IMR-90 (cell line): ENCODE data around the gene FLII. TPM values are rescaled to one million over a fixed set of nuclear protein-coding genes. Genes with fewer than 3 reads are reported as not detected.

Source experiments
- ATAC-seq: fragments of 200-7000 bp; cut with Tn5 transposase; 2 replicates; pipeline ENCODE4 v1.9.1; 2020; ENCODE audit warnings: low read depth, mild to moderate bottlenecking, moderate library complexity
- BruUV-seq: library from RNA; stranded (reverse); fragments of 400-500 nt; replicated peaks from 2 replicates; lab custom pipeline; 2021; lab: Mats Ljungman, UMichigan
- CTCF ChIA-PET: fragments of 300-600 bp; formaldehyde crosslinking; extraction: SDS; loops from one replicate; lab custom pipeline; 2021; ENCODE audit warnings: antibody characterized with exemption; lab: Yijun Ruan, JAX
- POLR2A ChIA-PET: fragments of 300-600 bp; sonication (Branson Sonifier 250); formaldehyde crosslinking; loops from one replicate; lab custom pipeline; 2022; ENCODE audit warnings: antibody characterized with exemption; ENCODE audit not compliant: unreplicated experiment; lab: Charles Lee
- DNase-seq: peaks from one replicate; pipeline ENCODE4 v3.0.0; 2013
- H2AFZ ChIP-seq: replicated peaks from 2 replicates; pipeline ENCODE3; 2013; ENCODE audit warnings: low read length, mild to moderate bottlenecking; ENCODE audit not compliant: poor library complexity
- H2AK5ac ChIP-seq: 2 replicates; pipeline ENCODE4 v1.6.1; 2013; ENCODE audit warnings: low read depth, low read length, inconsistent platforms
- H2AK9ac ChIP-seq: replicated peaks from 2 replicates; pipeline ENCODE3; 2013; ENCODE audit warnings: mild to moderate bottlenecking, low read depth, low read length, moderate library complexity; ENCODE audit not compliant: poor library complexity
- H2BK120ac ChIP-seq: 2 replicates; pipeline ENCODE4 v1.6.1; 2013; ENCODE audit warnings: low read depth, low read length, inconsistent platforms
- H2BK15ac ChIP-seq: 3 replicates; pipeline ENCODE4 v1.6.1; 2013; ENCODE audit warnings: low read depth, low read length, inconsistent platforms
- H2BK20ac ChIP-seq: 2 replicates; pipeline ENCODE4 v1.6.1; 2013; ENCODE audit warnings: low read depth, mild to moderate bottlenecking, inconsistent platforms, low read length, moderate library complexity
- H2BK5ac ChIP-seq: 2 replicates; pipeline ENCODE4 v1.6.1; 2013; ENCODE audit warnings: mild to moderate bottlenecking, low read depth, low read length, inconsistent platforms; ENCODE audit not compliant: poor library complexity, severe bottlenecking
- H3K14ac ChIP-seq: replicated peaks from 2 replicates; pipeline ENCODE4 v1.6.1; 2013; ENCODE audit warnings: low read depth, low read length, inconsistent platforms
- H3K18ac ChIP-seq: 2 replicates; pipeline ENCODE4 v1.6.1; 2013; ENCODE audit warnings: low read depth, low read length, control low read depth
- H3K23ac ChIP-seq: 2 replicates; pipeline ENCODE4 v1.6.1; 2013; ENCODE audit warnings: low read depth, low read length, inconsistent platforms
- H3K27ac ChIP-seq: 2 replicates; pipeline ENCODE4 v1.5.1; 2013; ENCODE audit warnings: mild to moderate bottlenecking, control low read depth, low read length; ENCODE audit not compliant: insufficient read depth
- H3K27me3 ChIP-seq: 2 replicates; pipeline ENCODE4 v1.6.1; 2013; ENCODE audit warnings: low read length; ENCODE audit not compliant: control insufficient read depth, insufficient read depth
- H3K36me3 ChIP-seq: 2 replicates; pipeline ENCODE4 v1.6.1; 2013; ENCODE audit warnings: low read length, mixed read lengths; ENCODE audit not compliant: control insufficient read depth, insufficient read depth
- H3K4ac ChIP-seq: 2 replicates; pipeline ENCODE4 v1.6.1; 2013; ENCODE audit warnings: low read depth, low read length, inconsistent platforms
- H3K4me1 ChIP-seq: 2 replicates; pipeline ENCODE4 v1.6.1; 2013; ENCODE audit warnings: low read length, mixed read lengths; ENCODE audit not compliant: control insufficient read depth, insufficient read depth
- H3K4me2 ChIP-seq: 2 replicates; pipeline ENCODE4 v1.6.1; 2013; ENCODE audit warnings: low read depth, mild to moderate bottlenecking, control low read depth, low read length, moderate library complexity
- H3K4me3 ChIP-seq: 2 replicates; pipeline ENCODE4 v1.5.1; 2013; ENCODE audit warnings: low read depth, mild to moderate bottlenecking, control low read depth, low read length, moderate library complexity; ENCODE audit not compliant: insufficient read depth
- H3K56ac ChIP-seq: 2 replicates; pipeline ENCODE4 v1.6.1; 2013; ENCODE audit warnings: low read length, inconsistent platforms; ENCODE audit not compliant: insufficient read depth; ENCODE audit errors: extremely low read depth
- H3K79me1 ChIP-seq, 2 experiments: 2 replicates each; pipeline ENCODE4 v1.6.1; 2013; ENCODE audit warnings: low read length in 2 of 2, inconsistent platforms in 1 of 2, low read depth in 1 of 2
- H3K9ac ChIP-seq: 2 replicates; pipeline ENCODE4 v1.6.1; 2013; ENCODE audit warnings: low read depth, low read length, control low read depth
- H3K9me1 ChIP-seq: 2 replicates; pipeline ENCODE4 v1.6.1; 2013; ENCODE audit warnings: low read length, inconsistent platforms; ENCODE audit not compliant: insufficient read depth
- H3K9me3 ChIP-seq: 2 replicates; pipeline ENCODE4 v1.6.1; 2013; ENCODE audit warnings: low read length; ENCODE audit not compliant: control insufficient read depth, insufficient read depth
- H4K20me1 ChIP-seq: 2 replicates; pipeline ENCODE4 v1.6.1; 2013; ENCODE audit warnings: low read length, inconsistent platforms; ENCODE audit not compliant: insufficient read depth
- H4K5ac ChIP-seq: 2 replicates; pipeline ENCODE4 v1.6.1; 2013; ENCODE audit warnings: mild to moderate bottlenecking, low read depth, low read length, control low read depth
- H4K8ac ChIP-seq, 2 experiments: 2 replicates each; pipeline ENCODE4 v1.6.1; 2013; ENCODE audit warnings: low read depth in 2 of 2, low read length in 2 of 2, control low read depth in 1 of 2, inconsistent platforms in 1 of 2
- H4K91ac ChIP-seq: 2 replicates; pipeline ENCODE4 v1.6.1; 2013; ENCODE audit warnings: low read depth, low read length, inconsistent platforms; ENCODE audit not compliant: insufficient read depth
- CHD1 ChIP-seq: IDR thresholded peaks from 2 replicates; pipeline ENCODE4 v1.6.1; 2012; ENCODE audit warnings: low read depth, low read length, improper control_type of control experiment
- FOS ChIP-seq: fragments of 150-350 bp; IDR thresholded peaks from 2 replicates; pipeline ENCODE4 v1.6.1; 2016; ENCODE audit warnings: low read depth, low read length
- MAZ ChIP-seq: IDR thresholded peaks from 2 replicates; pipeline ENCODE4 v1.6.1; 2012; ENCODE audit warnings: low read depth, mild to moderate bottlenecking, low read length, improper control_type of control experiment, moderate library complexity, borderline replicate concordance
- MXI1 ChIP-seq: IDR thresholded peaks from 2 replicates; pipeline ENCODE4 v1.6.1; 2012; ENCODE audit warnings: low read depth, mild to moderate bottlenecking, low read length, moderate library complexity, borderline replicate concordance
- RAD21 ChIP-seq: IDR thresholded peaks from 2 replicates; pipeline ENCODE4 v1.6.1; 2012; ENCODE audit warnings: low read length, improper control_type of control experiment
- RCOR1 ChIP-seq: IDR thresholded peaks from 2 replicates; pipeline ENCODE4 v1.6.1; 2012; ENCODE audit warnings: mild to moderate bottlenecking, low read length, improper control_type of control experiment; ENCODE audit not compliant: insufficient replicate concordance
- RFX5 ChIP-seq: IDR thresholded peaks from 2 replicates; pipeline ENCODE4 v1.8.0; 2012; ENCODE audit warnings: low read depth, mild to moderate bottlenecking, low read length, moderate library complexity
- WGBS, 2 experiments: methylation state at CpG; one replicate each; pipeline versions ENCODE4 v1.1.5 to v1.1.7; 2013; ENCODE audit warnings: missing lambda C conversion rate in 2 of 2; ENCODE audit not compliant: insufficient read length in 1 of 2; ENCODE audit errors: extremely low coverage in 2 of 2; 5-methylcytosine and 5-hydroxymethylcytosine counted together
- dilution Hi-C: fragments of 300-500 bp; cut with HindIII; formaldehyde crosslinking; loops from one replicate; pipeline ENCODE4 v1.14.3; 2018; ENCODE audit warnings: low sequenced_read_pairs; ENCODE audit not compliant: unreplicated experiment
- in situ Hi-C: fragments of 300-500 bp; cut with MboI; formaldehyde crosslinking; loops from 3 replicates; pipeline ENCODE4 v1.14.3; 2019; ENCODE audit warnings: low sequenced_read_pairs, inconsistent platforms, mixed read lengths
- intact Hi-C: fragments of 100-400 bp; cut with micrococcal nuclease; formaldehyde crosslinking; loops from 2 replicates; pipeline ENCODE4 v1.10.0; 2022
- polyA plus RNA-seq, 3 experiments: library from polyadenylated mRNA; depleted of rRNA; stranded (reverse); fragments of >200 nt; gene quantifications; 2 replicates each; pipeline ENCODE4 v1.2.3, GENCODE V29; 2012; ENCODE audit warnings: low replicate concordance in 1 of 3
- total RNA-seq: library from RNA; depleted of rRNA; stranded (reverse); fragments of >200 nt; gene quantifications from 2 replicates; pipeline ENCODE4 v1.2.3, GENCODE V29; 2012
- TF ChIP-seq, protein P1 (sequence below): fragments of 150-350 bp; IDR thresholded peaks from 2 replicates; pipeline ENCODE4 v1.6.1; 2016; ENCODE audit warnings: low read depth, mild to moderate bottlenecking, low read length, moderate library complexity, borderline replicate concordance

FLII gene
- total and polyA plus RNA-seq, 2 of the 4 experiments (the other 2 are of a cell fraction): 263 to 290 TPM

DNA sequence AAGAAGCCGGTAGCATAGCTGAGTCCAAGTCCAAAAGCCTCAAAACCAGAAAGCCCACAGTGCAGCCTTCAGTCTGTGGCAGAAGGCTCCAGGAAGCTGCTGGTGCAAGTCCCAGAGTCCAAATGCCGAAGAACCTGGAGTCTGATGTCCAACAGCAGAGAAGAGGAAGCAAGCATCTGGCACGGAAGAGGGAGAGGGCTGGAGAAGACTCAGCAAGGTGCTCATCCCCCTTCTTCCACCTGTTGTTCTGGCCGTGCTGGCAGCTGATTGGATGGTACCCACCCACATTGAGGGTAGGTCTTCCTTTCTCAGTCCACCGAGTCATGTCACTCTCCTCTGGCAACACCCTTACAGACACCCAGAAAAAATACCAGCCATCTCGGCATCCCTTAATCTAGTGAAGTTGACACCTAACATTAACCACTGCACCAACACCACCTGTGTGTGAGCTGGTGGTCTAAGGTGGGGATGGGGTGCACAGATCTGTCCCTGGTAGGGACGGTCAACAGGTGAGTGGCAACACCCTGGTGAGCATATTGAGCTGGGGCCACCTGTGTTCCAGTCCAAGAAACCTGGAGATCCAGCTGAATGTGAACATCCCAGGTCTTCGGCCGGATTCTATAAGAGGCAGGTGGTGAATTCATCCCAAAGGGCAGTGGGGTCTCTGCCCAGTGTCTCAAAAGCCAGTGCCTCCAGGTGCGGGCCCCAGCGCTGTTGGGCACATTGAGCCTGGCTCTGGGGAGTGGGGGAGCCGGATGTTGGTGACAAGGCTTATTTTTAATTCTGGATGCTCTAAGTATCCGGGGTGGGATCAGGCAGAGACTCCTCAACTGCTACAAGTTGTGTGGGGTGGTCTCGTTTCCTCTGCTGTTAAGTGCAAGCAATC is 11.8 kb upstream of the FLII start (continued):
- TF ChIP-seq RCOR1: no peak

DNA sequence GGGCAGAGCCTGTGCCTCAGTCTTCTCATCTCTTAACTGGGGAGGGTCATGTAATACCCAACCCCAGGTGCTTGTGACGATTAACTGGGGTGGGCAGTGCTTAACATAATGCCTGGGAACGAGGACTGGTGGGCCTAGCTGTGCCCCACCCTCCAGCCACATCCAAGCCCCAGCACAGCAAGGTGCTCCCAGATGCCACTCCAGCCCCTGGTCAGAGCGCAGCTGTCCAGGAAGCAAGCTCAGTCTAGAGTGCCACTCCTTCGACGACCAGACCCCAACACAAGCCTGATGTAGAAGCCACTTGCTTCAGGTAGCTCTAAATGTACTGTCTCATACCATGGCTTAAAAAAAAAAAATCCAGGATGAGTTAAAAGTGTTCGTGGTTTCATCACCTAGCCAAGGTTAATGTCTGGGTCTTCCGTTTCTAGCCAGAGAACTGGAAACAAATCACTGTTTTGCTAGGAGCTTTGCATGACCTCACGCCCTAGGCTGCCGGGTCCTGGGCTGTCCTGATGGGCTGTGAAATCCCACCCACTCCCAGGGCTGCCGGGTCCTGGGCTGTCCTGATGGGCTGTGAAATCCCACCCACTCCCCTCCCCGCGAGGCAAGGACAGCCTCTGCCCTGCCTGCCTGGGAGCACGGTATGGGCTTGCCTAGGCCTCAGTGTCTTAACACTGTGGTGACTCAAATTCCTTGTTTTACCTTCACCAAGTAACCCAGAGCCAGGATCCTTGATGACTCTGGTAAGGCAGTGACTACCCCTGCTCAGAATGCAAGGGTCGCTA is 9.6 kb upstream of the FLII start:
- dilution Hi-C loops: no loop called here

More for the DNA sequence above, 9.6 kb upstream of the FLII start:
- Histone ChIP-seq H3K23ac (peak overlapping the region; percentile 59), H3K27me3 (no peaks in the 10 kb centered on the region), H3K9ac (no peak overlapping the region), H4K5ac (no peak overlapping the region), H2BK5ac (peak overlapping the region; percentile 35), H3K56ac (no peak overlapping the region), H3K79me1 (peaks cover 0 to 36% of the 10 kb centered on the region in 2 experiments; a peak in 3 of 4 replicates), H2AK9ac (peak overlapping the region; percentile 86), H3K9me1 (peaks cover 22% of the 10 kb centered on the region), H2AFZ (peak overlapping the region; percentile 44), H2BK120ac (peak overlapping the region; percentile 6; the same call in 1 of the 2 replicates), H3K4me1 (peaks cover 13% of the 10 kb centered on the region), H2BK15ac (no peak overlapping the region), H3K9me3 (no peaks in the 10 kb centered on the region), H4K91ac (0 out of 2 replicates have a peak overlapping the region, but pooled peaks have one; percentile 19), H3K27ac (no peak overlapping the region), H2BK20ac (peak overlapping the region; percentile 41; the same call in 1 of the 2 replicates), H2AK5ac (peak overlapping the region; percentile 57; the same call in 1 of the 2 replicates), H3K18ac (no peak overlapping the region), H4K20me1 (peaks cover 3% of the 10 kb centered on the region; the same call in 1 of the 2 replicates), H3K4ac (peak overlapping the region; percentile 49), H3K36me3 (peaks cover 27% of the 10 kb centered on the region), H3K4me3 (no peak overlapping the region), H3K14ac (peak overlapping the region; percentile 44), H3K4me2 (no peak overlapping the region), H4K8ac (peak overlapping the region; percentile 35 to 45; a peak in 1 of 4 replicates)
- ChIA-PET CTCF (interaction anchor here (0.6 kb wide), 1 partner anchor 8 kb away, joined by 7 read pairs; no protein-coding TSS in a partner anchor), POLR2A (no interaction called here)
- 75% methylated on average over 4 of the region's 14 CpGs; no CpG with 5 or more reads in 1 of the 2 experiments for WGBS, 2 experiments
- DNase-seq (peak; percentile 73), ATAC-seq (peak; percentile 85)
- TF ChIP-seq, protein P1, sequence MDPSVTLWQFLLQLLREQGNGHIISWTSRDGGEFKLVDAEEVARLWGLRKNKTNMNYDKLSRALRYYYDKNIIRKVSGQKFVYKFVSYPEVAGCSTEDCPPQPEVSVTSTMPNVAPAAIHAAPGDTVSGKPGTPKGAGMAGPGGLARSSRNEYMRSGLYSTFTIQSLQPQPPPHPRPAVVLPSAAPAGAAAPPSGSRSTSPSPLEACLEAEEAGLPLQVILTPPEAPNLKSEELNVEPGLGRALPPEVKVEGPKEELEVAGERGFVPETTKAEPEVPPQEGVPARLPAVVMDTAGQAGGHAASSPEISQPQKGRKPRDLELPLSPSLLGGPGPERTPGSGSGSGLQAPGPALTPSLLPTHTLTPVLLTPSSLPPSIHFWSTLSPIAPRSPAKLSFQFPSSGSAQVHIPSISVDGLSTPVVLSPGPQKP: no peak
- TF ChIP-seq FOS (0 out of 2 replicates have a peak, but pooled peaks have one; percentile 10), RCOR1 (no peak), MAZ (no peak), RAD21 (no peak), CHD1 (no peak), MXI1 (no peak), RFX5 (no peak)
- no TSS peak for BruUV-seq
- in situ Hi-C loops (no loop called here), intact Hi-C loops (no loop called here)
